Loucy (cell line): ENCODE measurements around the gene CPLX4.

Experiments used
- H2AFZ ChIP-seq: fragments of 200-600 bp; sonication (generic); 2 replicates; pipeline ENCODE4 v1.6.0; 2016; ENCODE audit warnings: antibody characterized with exemption, mild to moderate bottlenecking, low read length, moderate library complexity
- H3F3A ChIP-seq: fragments of 200-600 bp; 2 replicates; pipeline ENCODE4 v1.6.0; 2016; ENCODE audit warnings: antibody characterized with exemption, low read depth, mild to moderate bottlenecking
- H3K27me3 ChIP-seq: fragments of 200-600 bp; sonication (generic); 2 replicates; pipeline ENCODE4 v1.6.1; 2014; ENCODE audit warnings: low read length, mild to moderate bottlenecking; ENCODE audit not compliant: insufficient read depth, poor library complexity, severe bottlenecking
- H3K36me3 ChIP-seq: fragments of 200-600 bp; sonication (generic); 2 replicates; pipeline ENCODE4 v1.6.1; 2016; ENCODE audit warnings: low read length; ENCODE audit not compliant: insufficient read depth
- H3K4me1 ChIP-seq: fragments of 200-600 bp; sonication (generic); 2 replicates; pipeline ENCODE4 v1.5.1; 2014; ENCODE audit warnings: low read length, mild to moderate bottlenecking; ENCODE audit not compliant: insufficient read depth, poor library complexity, severe bottlenecking
- H3K4me2 ChIP-seq: fragments of 200-600 bp; sonication (generic); 2 replicates; pipeline ENCODE4 v1.6.0; 2014; ENCODE audit warnings: antibody characterized with exemption, low read length, low read depth, mild to moderate bottlenecking; ENCODE audit not compliant: poor library complexity, severe bottlenecking
- H3K4me3 ChIP-seq: fragments of 200-600 bp; sonication (generic); 2 replicates; pipeline ENCODE4 v1.5.1; 2014; ENCODE audit warnings: low read length, mild to moderate bottlenecking, mixed read lengths; ENCODE audit not compliant: poor library complexity, severe bottlenecking
- H3K79me2 ChIP-seq: fragments of 200-600 bp; sonication (generic); 2 replicates; pipeline ENCODE4 v1.6.1; 2014; ENCODE audit warnings: low read length; ENCODE audit not compliant: insufficient read depth
- H3K9ac ChIP-seq: fragments of 200-600 bp; sonication (generic); 2 replicates; pipeline ENCODE4 v1.6.0; 2014; ENCODE audit warnings: mild to moderate bottlenecking, low read depth, low read length, moderate library complexity; ENCODE audit not compliant: poor library complexity, severe bottlenecking
- H3K9me2 ChIP-seq: fragments of 200-600 bp; sonication (generic); replicated peaks from 2 replicates; pipeline ENCODE4 v1.6.1; 2016; ENCODE audit warnings: low read depth, low read length, mixed read lengths
- H3K9me3 ChIP-seq: fragments of 200-600 bp; sonication (generic); 2 replicates; pipeline ENCODE4 v1.6.1; 2014; ENCODE audit warnings: mild to moderate bottlenecking, antibody characterized with exemption, low read length, low read depth; ENCODE audit not compliant: insufficient read depth
- H4K20me1 ChIP-seq: fragments of 200-600 bp; sonication (generic); 2 replicates; pipeline ENCODE4 v1.6.0; 2014; ENCODE audit warnings: antibody characterized with exemption, low read length, mild to moderate bottlenecking; ENCODE audit not compliant: insufficient read depth, poor library complexity, severe bottlenecking
- CTCF ChIP-seq: fragments of 200-600 bp; sonication (generic); conservative IDR thresholded peaks from 2 replicates; pipeline ENCODE4 v1.5.1; 2014; ENCODE audit warnings: mild to moderate bottlenecking, antibody characterized with exemption, low read length
- EZH2phosphoT487 ChIP-seq: fragments of 200-600 bp; IDR thresholded peaks from 2 replicates; pipeline ENCODE4 v1.6.1; 2018; ENCODE audit warnings: antibody characterized with exemption, mild to moderate bottlenecking, moderate library complexity, borderline replicate concordance

The CPLX4 gene

DNA sequence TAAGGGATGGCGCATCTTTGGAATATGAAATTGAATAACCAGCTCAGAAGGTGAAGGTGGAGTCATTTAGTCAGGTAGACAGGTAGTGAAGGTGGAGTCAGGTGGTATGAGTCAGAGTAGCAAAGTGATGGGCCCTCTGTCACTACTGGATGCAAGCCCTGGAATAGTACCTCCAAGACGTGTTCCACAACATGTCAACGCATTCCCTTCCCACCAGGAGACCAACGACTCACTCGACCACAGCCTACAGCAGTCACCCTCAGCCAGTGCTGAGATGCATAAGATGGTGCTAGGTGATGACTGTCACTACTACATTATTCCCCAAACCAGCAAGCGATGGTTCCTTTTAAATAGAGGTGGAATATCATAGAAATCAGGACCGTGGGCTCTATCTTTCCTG is 6.8 kb downstream of the CPLX4 start:
- Histone ChIP-seq H4K20me1 (no peaks in the 10 kb centered on the region), H3K9me3 (no peaks in the 10 kb centered on the region), H3K27me3 (no peaks in the 10 kb centered on the region), H3F3A (no peaks in the 10 kb centered on the region), H3K9ac (no peak overlapping the region), H3K36me3 (no peaks in the 10 kb centered on the region), H3K4me3 (no peak overlapping the region), H3K79me2 (no peaks in the 10 kb centered on the region), H2AFZ (no peak overlapping the region), H3K9me2 (no peaks in the 10 kb centered on the region), H3K4me1 (no peaks in the 10 kb centered on the region), H3K4me2 (no peak overlapping the region)
- TF ChIP-seq CTCF (no peak), EZH2phosphoT487 (no peak)

GRCh38 chr18:59308938-59309260 is 9.6 kb downstream of the CPLX4 start:
- Histone ChIP-seq H2AFZ (peak overlapping the region; percentile 76), H3K9ac (no peak overlapping the region), H3K4me3 (peak overlapping the region; percentile 63)

GRCh38 chr18:59308248-59308937 is 10.1 kb downstream of the CPLX4 start:
- H2AFZ ChIP-seq = peak overlapping the region; percentile 76
- TF ChIP-seq CTCF = peak; percentile 64
- TF ChIP-seq EZH2phosphoT487 = no peak
- H3K4me3 ChIP-seq = peak overlapping the region; percentile 63
- H3K27me3 ChIP-seq = no peaks in the 10 kb centered on the region
- H4K20me1 ChIP-seq = no peaks in the 10 kb centered on the region
- no peak overlapping the region for H3K9ac ChIP-seq
- no peaks in the 10 kb centered on the region for H3K9me2 ChIP-seq
- H3K9me3 ChIP-seq = no peaks in the 10 kb centered on the region
- no peaks in the 10 kb centered on the region for H3K36me3 ChIP-seq
- no peaks in the 10 kb centered on the region for H3K4me1 ChIP-seq
- peak overlapping the region; percentile 71 for H3K4me2 ChIP-seq
- no peaks in the 10 kb centered on the region for H3K79me2 ChIP-seq
- H3F3A ChIP-seq = no peaks in the 10 kb centered on the region

More at GRCh38 chr18:59308938-59309260, 9.6 kb downstream of the CPLX4 start:
- Histone ChIP-seq H3K9me3 (no peaks in the 10 kb centered on the region), H3K79me2 (no peaks in the 10 kb centered on the region), H4K20me1 (no peaks in the 10 kb centered on the region), H3K4me1 (no peaks in the 10 kb centered on the region), H3K36me3 (no peaks in the 10 kb centered on the region), H3F3A (no peaks in the 10 kb centered on the region), H3K4me2 (peak overlapping the region; percentile 71), H3K27me3 (no peaks in the 10 kb centered on the region), H3K9me2 (no peaks in the 10 kb centered on the region)
- TF ChIP-seq EZH2phosphoT487 (no peak), CTCF (no peak)
